Measurements from ENCODE around the gene ZMIZ1. TPM values are rescaled to one million over a fixed set of nuclear protein-coding genes. Genes with fewer than 3 reads are reported as not detected.

Gene ZMIZ1
- polyA plus RNA-seq, 3 donors, result 3.3 to 64.6 (median 8.9) TPM

- Histone ChIP-seq H4K20me1 (ENCODE audit: insufficient read depth, low read length) (peaks cover 66% of the 10 kb centered on the region), H2AFZ (ENCODE audit: insufficient read depth, low read depth, low read length, poor library complexity, severe bottlenecking) (no peak overlapping the region), H3K79me2 (ENCODE audit: insufficient read depth, low read length) (no peaks in the 10 kb centered on the region), H3K9ac (ENCODE audit: insufficient read depth, low read length, poor library complexity, severe bottlenecking) (no peak overlapping the region), H3K27me3 (ENCODE audit: control insufficient read depth in 2 of 2, insufficient read depth in 2 of 2, low read length in 2 of 2) (no peaks in the 10 kb centered on the region), H3K9me3 (replicated peaks in 1 of 2; ENCODE audit: control insufficient read depth in 1 of 2, insufficient read depth in 1 of 2, low read length in 2 of 2) (no peaks in the 10 kb centered on the region), H3K4me2 (replicated peaks; ENCODE audit: extremely low read depth, low read length, poor library complexity, severe bottlenecking) (no peak overlapping the region), H3K36me3 (replicated peaks in 1 of 2; ENCODE audit: control insufficient read depth in 1 of 2, insufficient read depth in 2 of 2, low read length in 2 of 2) (peaks cover 79 to 91% of the 10 kb centered on the region in 2 donors), H3K4me3 (replicated peaks in 1 of 3; ENCODE audit: low read depth in 2 of 3, low read length in 3 of 3) (no peak overlapping the region), H3K4me1 (ENCODE audit: control insufficient read depth in 1 of 2, insufficient read depth in 2 of 2, low read length in 2 of 2) (peaks cover 15 to 22% of the 10 kb centered on the region in 2 donors), H3K27ac (ENCODE audit: low read depth in 1 of 2, low read length in 2 of 2) (no peak overlapping the region)
- Mint-ChIP-seq H3K27ac (peak overlapping the region in 1 of 7 donors; percentile 8), H3K4me1 (peaks cover 23% of the 10 kb centered on the region), H3K4me3 (no peak overlapping the region), H3K9me3 (peaks cover 0 to 4% (median 0%) of the 10 kb centered on the region in 7 donors), H3K27me3 (ENCODE audit: low read depth in 3 of 3) (peaks cover under 1 to 9% (median 4%) of the 10 kb centered on the region in 3 donors), H3K36me3 (peaks cover 85 to 94% of the 10 kb centered on the region in 2 donors)
- intact Hi-C loops (cut with micrococcal nuclease), result loop anchor here in 1 of 2 donors (5.0 kb wide), 1 partner anchor 36 kb away; the partner anchor contains the start of gene PPIF
- 91% methylated on average over 12 of the region's 15 CpGs for WGBS (ENCODE audit: insufficient coverage)
- no peak for DNase-seq
- TF ChIP-seq CTCF (IDR thresholded peaks at IDR 0.05), result no peak
Measured at GRCh38 chr10:79311581-79312407, 243.0 kb downstream of the ZMIZ1 start.

- Histone ChIP-seq H3K79me2 (ENCODE audit: insufficient read depth, low read length) (no peaks in the 10 kb centered on the region), H3K9ac (ENCODE audit: insufficient read depth, low read length, poor library complexity, severe bottlenecking) (no peak overlapping the region), H3K27ac (ENCODE audit: low read depth in 1 of 2, low read length in 2 of 2) (no peak overlapping the region), H3K9me3 (replicated peaks in 1 of 2; ENCODE audit: control insufficient read depth in 1 of 2, insufficient read depth in 1 of 2, low read length in 2 of 2) (no peaks in the 10 kb centered on the region), H4K20me1 (ENCODE audit: insufficient read depth, low read length) (peaks cover 63% of the 10 kb centered on the region), H3K27me3 (ENCODE audit: control insufficient read depth in 2 of 2, insufficient read depth in 2 of 2, low read length in 2 of 2) (no peaks in the 10 kb centered on the region), H3K4me2 (replicated peaks; ENCODE audit: extremely low read depth, low read length, poor library complexity, severe bottlenecking) (no peak overlapping the region), H2AFZ (ENCODE audit: insufficient read depth, low read depth, low read length, poor library complexity, severe bottlenecking) (no peak overlapping the region), H3K4me1 (ENCODE audit: control insufficient read depth in 1 of 2, insufficient read depth in 2 of 2, low read length in 2 of 2) (peaks cover 24 to 31% of the 10 kb centered on the region in 2 donors), H3K36me3 (replicated peaks in 1 of 2; ENCODE audit: control insufficient read depth in 1 of 2, insufficient read depth in 2 of 2, low read length in 2 of 2) (peaks cover 70 to 82% of the 10 kb centered on the region in 2 donors), H3K4me3 (replicated peaks in 1 of 3; ENCODE audit: low read depth in 2 of 3, low read length in 3 of 3) (no peak overlapping the region)
- H3K4me3 Mint-ChIP-seq, result no peak overlapping the region
- no peak for DNase-seq
- WGBS (ENCODE audit: insufficient coverage), result 97% methylated on average over 15 of the region's 22 CpGs
- peaks cover 76 to 85% of the 10 kb centered on the region in 2 donors for H3K36me3 Mint-ChIP-seq
- H3K27me3 Mint-ChIP-seq (ENCODE audit: low read depth in 3 of 3), result peaks cover 4 to 14% (median 9%) of the 10 kb centered on the region in 3 donors
- no peak overlapping the region for H3K27ac Mint-ChIP-seq
- intact Hi-C loops (cut with micrococcal nuclease), result loop anchor here in 1 of 2 donors (5.0 kb wide), 1 partner anchor 35 kb away; the partner anchor contains the start of gene PPIF
- no peak for TF ChIP-seq CTCF (IDR thresholded peaks at IDR 0.05)
- peaks cover 32% of the 10 kb centered on the region for H3K4me1 Mint-ChIP-seq
- peaks cover 0 to 4% (median 0%) of the 10 kb centered on the region in 7 donors for H3K9me3 Mint-ChIP-seq
Measured at GRCh38 chr10:79312601-79313187, 243.9 kb downstream of the ZMIZ1 start.
